ENCODE results near the gene ST3GAL2.

- TF ChIP-seq STAG1 (CRISPR knock-in tag; IDR thresholded peaks at IDR 0.05; ENCODE audit: borderline replicate concordance) (no peak), CBFB (CRISPR knock-in tag; IDR thresholded peaks at IDR 0.05) (no peak), HDAC3 (IDR thresholded peaks at IDR 0.05; ENCODE audit: borderline replicate concordance, partially characterized antibody) (no peak), SREBF1 (IDR thresholded peaks at IDR 0.05; ENCODE audit: borderline replicate concordance, low read depth, low read length) (no peak)
Measured at GRCh38 chr16:70457446-70458166, 18.7 kb upstream of the ST3GAL2 start.

Data from K562 (cell line).